A549 (cell line): Measurements from ENCODE around the gene SETD1B.

Source experiments
- CEBPB ChIP-seq, 2 experiments: fragments of >200 bp in 1 of 2; sonication (Bioruptor Twin) in 1 of 2; formaldehyde crosslinking in 1 of 2; IDR thresholded peaks; 2 replicates each; pipeline ENCODE4 v1.6.1; 2012 to 2016
- CHD2 ChIP-seq: fragments of 150-350 bp; IDR thresholded peaks from 2 replicates; pipeline ENCODE4 v1.6.1; 2014; ENCODE audit warnings: low read length; ENCODE audit not compliant: partially characterized antibody
- EP300 ChIP-seq, 2 experiments: fragments of >200 bp; sonication (Bioruptor Twin); formaldehyde crosslinking; IDR thresholded peaks; 2 replicates in 1 of 2; 3 replicates in 1 of 2; pipeline ENCODE4 v1.6.1; 2016 to 2017
- NPAS2 ChIP-seq: fragments of 250-450 bp; sonication (Bioruptor Pico); IDR thresholded peaks from 2 replicates; pipeline ENCODE4 v1.8.0; 2022; ENCODE audit warnings: mild to moderate bottlenecking, moderate library complexity, borderline replicate concordance
- POLR2A ChIP-seq: IDR thresholded peaks from 2 replicates; pipeline ENCODE4 v1.6.1; 2012; ENCODE audit warnings: mild to moderate bottlenecking, low read length
- POLR2AphosphoS2 ChIP-seq: conservative IDR thresholded peaks from 2 replicates; pipeline ENCODE4 v1.6.1; 2012; ENCODE audit warnings: low read length, improper control_type of control experiment, inconsistent platforms
- SMC3 ChIP-seq: fragments of >200 bp; sonication (Bioruptor Twin); formaldehyde crosslinking; IDR thresholded peaks from 3 replicates; pipeline ENCODE4 v1.6.1; 2018; ENCODE audit warnings: inconsistent platforms
- ZSCAN20 ChIP-seq: fragments of 250-450 bp; sonication (Bioruptor Pico); IDR thresholded peaks from 2 replicates; pipeline ENCODE4 v1.8.0; 2022; ENCODE audit warnings: mild to moderate bottlenecking, moderate library complexity
- TF ChIP-seq, protein P1 (sequence below): IDR thresholded peaks from 2 replicates; pipeline ENCODE4 v1.6.1; 2012; ENCODE audit warnings: low read depth, borderline replicate concordance
- TF ChIP-seq, protein P2 (sequence below): fragments of >200 bp; sonication (Bioruptor Twin); formaldehyde crosslinking; IDR thresholded peaks from 3 replicates; pipeline ENCODE4 v1.5.1; 2016
- TF ChIP-seq, protein P3 (sequence below): IDR thresholded peaks from 2 replicates; pipeline ENCODE4 v1.6.1; 2012

DNA sequence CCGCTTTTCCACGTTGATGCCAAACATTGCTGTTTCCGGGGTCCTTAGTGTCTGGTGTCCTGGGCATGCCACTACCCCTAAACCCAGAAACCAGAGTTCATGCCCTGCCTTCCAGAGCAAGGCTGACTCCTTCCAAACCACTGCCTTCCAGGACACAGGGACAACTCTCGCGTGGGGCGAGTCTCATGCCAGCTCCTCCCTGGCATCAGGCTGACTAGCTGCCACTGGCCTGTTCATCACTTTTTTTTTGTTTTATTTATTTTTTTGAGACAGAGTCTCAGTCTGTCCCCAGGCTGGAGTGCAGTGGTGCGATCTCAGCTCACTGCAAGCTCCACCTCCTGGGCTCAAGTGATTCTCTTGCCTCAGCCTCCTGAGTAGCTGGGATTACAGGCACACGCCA is 4.8 kb downstream of the SETD1B start:
- TF ChIP-seq, protein P1, sequence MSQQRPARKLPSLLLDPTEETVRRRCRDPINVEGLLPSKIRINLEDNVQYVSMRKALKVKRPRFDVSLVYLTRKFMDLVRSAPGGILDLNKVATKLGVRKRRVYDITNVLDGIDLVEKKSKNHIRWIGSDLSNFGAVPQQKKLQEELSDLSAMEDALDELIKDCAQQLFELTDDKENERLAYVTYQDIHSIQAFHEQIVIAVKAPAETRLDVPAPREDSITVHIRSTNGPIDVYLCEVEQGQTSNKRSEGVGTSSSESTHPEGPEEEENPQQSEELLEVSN, result no peak
- TF ChIP-seq, protein P2, sequence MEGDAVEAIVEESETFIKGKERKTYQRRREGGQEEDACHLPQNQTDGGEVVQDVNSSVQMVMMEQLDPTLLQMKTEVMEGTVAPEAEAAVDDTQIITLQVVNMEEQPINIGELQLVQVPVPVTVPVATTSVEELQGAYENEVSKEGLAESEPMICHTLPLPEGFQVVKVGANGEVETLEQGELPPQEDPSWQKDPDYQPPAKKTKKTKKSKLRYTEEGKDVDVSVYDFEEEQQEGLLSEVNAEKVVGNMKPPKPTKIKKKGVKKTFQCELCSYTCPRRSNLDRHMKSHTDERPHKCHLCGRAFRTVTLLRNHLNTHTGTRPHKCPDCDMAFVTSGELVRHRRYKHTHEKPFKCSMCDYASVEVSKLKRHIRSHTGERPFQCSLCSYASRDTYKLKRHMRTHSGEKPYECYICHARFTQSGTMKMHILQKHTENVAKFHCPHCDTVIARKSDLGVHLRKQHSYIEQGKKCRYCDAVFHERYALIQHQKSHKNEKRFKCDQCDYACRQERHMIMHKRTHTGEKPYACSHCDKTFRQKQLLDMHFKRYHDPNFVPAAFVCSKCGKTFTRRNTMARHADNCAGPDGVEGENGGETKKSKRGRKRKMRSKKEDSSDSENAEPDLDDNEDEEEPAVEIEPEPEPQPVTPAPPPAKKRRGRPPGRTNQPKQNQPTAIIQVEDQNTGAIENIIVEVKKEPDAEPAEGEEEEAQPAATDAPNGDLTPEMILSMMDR, result no peak
- TF ChIP-seq CEBPB (IDR thresholded peaks at IDR 0.05), result no peak
- TF ChIP-seq ZSCAN20 (CRISPR knock-in tag), result no peak
- TF ChIP-seq POLR2AphosphoS2, result no peak
- TF ChIP-seq EP300 (IDR thresholded peaks at IDR 0.05), result no peak
- no peak for TF ChIP-seq NPAS2 (CRISPR knock-in tag)
- TF ChIP-seq SMC3, result no peak
- TF ChIP-seq, protein P3, sequence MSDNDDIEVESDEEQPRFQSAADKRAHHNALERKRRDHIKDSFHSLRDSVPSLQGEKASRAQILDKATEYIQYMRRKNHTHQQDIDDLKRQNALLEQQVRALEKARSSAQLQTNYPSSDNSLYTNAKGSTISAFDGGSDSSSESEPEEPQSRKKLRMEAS, result no peak
- TF ChIP-seq POLR2A, result no peak
- no peak for TF ChIP-seq CHD2
